ENCODE results near the gene ZBTB43.
"Not testable (repeated sequence)": the region's sequence is repeated elsewhere in the genome, so short reads cannot be mapped to it uniquely, and the experiment has no call there.

Gene ZBTB43, protein sequence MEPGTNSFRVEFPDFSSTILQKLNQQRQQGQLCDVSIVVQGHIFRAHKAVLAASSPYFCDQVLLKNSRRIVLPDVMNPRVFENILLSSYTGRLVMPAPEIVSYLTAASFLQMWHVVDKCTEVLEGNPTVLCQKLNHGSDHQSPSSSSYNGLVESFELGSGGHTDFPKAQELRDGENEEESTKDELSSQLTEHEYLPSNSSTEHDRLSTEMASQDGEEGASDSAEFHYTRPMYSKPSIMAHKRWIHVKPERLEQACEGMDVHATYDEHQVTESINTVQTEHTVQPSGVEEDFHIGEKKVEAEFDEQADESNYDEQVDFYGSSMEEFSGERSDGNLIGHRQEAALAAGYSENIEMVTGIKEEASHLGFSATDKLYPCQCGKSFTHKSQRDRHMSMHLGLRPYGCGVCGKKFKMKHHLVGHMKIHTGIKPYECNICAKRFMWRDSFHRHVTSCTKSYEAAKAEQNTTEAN

DNA sequence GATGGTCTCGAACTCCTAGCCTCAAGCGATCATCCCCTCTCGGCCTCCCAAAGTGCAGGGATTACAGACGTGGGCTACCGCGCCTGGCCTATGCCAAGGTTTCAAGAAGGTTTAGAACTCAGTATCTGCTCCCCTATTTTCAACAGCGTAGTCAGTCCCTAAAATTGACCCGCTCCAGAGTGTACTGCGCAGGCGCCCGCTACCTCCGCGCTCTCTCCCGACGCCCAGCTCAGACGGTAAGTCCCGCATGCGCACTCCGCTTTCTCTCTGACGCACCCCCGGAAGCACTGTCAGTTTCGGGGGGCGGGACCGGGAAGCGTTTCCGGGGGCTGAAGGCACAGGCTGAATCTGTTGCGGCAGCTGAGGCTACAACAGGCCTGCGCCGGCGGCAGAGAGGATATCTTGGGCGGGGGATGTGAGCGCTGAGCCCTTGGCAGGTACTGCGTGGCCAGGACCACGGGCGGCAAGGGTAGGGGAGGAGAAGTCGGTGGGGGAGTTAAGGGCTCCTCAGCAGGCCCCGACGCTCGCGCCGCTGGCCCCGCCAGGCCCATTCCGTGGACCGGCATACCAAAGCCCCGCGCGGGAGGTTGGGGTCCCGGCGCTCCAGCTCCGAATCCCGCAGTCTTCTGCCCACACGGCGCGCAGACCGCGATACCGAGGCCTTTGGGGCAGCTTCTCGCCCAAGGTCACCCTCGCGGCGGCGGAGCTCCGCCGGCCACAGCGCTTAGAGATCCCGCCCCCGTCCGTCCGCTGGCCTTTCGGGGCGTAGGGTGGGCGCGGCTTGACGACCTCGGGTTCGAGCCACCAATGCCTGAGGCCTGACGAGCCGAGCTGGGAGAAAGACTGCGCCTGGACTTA lies at the start of gene ZBTB43:
ZBTB43 (plus strand) TSS at position 345 of the 858 bp plus-strand sequence. CDS start 27,470 bp downstream, outside the sequence.
- peak; percentile 99 for DNase-seq

DNA sequence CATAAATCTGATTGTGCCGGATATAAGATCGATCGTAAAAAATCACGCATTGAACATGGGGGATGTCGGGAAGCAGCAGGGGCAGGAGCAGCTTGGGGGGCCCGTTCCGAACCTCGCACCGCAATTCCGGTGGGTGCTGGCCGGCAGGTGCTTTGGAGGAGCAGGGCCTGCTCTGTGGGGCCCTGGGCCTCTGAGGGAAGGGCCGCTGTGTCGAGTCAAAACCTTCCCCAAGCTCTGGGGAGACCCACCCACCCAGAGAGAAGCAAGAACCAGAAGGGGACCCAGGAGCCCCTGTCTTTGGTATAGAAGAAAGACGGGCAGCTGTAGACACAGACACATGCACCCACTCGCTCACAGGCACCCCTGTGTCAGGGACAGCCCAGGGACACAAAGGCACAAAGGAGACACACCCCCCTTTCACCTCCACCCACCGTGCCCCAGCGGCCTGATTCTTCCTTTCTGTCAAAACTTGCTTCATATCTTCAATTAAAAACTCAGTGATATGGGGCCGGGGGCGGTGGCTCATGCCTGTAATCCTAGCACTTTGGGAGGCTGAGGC lies 49.4 kb upstream of the ZBTB43 start:
- no peak for DNase-seq

DNA sequence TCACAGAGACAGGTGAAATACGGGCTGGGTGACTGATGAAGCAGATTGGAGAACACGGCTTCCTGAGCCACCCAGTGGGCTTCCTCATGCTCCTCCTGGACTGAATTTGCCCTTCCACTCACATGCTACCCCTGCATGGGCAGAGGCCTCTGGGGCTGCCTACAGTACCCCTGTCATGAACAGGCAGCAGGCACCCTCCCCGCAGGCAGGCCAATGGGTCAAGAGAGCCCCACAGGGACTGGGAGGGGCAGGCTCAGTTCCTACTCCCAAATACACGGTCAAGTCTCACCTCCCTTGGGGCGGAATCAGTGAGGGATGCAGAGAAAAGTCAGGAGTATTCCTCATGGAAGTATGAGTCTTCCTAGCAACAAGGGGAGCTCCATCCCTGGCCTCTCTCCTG lies 48.6 kb upstream of the ZBTB43 start:
- no peak for DNase-seq

DNA sequence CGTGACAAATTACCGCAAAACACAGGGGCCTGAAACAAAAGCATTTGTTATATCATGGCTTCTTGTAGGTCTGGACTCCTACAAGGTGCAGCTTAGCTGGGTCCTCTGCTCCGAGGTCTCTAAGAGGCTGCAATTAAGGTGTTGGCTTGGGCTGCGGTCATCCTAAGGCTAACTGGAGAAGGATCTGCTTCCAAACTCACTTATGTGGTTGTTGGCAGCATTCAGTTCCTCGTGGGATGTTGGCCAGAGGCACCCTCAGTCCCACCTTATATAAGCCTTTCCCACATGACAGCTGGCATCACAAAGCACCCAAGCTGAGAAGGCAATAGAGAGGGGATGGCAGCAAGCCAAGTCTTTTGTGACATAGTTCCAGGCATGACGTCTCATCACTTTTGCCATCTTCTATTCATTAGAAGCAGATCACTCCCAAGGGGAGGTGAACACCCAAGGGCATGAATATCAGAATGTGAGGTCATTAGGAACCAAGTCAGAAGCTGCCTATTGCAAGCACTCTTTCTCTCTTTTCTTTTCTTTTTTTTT lies 47.9 kb upstream of the ZBTB43 start:
- DNase-seq = peak; percentile 29

DNA sequence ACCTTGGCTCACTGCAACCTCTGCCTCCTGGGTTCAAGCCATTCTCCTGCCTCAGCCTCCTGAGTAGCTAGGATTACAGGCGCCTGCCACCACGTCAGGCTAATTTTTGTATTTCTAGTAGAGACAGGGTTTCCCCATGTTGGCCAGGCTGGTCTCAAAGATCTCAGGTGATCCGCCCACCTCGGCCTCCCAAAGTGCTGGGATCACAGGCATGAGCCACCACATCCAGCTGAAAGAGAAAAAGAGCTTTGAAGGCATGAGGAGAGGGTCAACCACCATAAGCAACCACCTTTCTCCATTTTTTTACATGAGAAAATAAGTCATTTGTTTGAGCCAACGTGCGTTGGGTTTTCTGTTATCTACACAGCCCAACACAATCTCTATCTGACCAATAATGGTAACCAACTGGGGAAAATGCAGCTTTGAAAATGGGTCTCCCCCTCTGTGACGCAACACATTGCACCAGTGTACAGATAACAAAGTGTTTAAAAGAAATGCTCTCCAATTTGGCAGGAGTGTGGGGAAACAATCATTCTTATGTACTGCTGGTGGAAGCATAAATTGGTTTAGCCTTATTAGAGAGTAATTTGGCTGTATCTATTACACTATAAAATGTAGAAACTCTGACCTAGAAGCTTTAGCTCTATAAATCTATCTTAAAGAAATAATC lies 45.8 kb upstream of the ZBTB43 start:
- DNase-seq = peak; percentile 76

DNA sequence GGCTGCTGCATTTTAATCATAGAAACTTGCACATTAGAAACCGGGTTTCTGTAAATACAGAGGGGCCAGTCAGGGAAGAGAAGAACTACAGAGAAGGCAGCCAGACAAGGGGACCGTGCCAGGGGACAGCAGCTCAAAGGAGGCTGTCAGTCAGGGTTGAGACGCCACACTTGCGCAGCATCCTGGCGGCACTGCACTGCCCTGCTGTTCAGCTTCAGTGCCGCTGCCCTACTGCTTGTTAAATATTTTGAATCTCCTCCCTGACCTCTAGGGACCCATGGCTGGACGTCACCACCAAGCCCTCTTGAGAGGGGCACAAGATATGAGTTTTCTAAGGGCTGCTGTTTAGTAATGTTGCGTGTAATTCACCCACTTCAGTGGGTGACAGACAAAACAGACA lies 43.6 kb upstream of the ZBTB43 start:
- no peak for DNase-seq

DNA sequence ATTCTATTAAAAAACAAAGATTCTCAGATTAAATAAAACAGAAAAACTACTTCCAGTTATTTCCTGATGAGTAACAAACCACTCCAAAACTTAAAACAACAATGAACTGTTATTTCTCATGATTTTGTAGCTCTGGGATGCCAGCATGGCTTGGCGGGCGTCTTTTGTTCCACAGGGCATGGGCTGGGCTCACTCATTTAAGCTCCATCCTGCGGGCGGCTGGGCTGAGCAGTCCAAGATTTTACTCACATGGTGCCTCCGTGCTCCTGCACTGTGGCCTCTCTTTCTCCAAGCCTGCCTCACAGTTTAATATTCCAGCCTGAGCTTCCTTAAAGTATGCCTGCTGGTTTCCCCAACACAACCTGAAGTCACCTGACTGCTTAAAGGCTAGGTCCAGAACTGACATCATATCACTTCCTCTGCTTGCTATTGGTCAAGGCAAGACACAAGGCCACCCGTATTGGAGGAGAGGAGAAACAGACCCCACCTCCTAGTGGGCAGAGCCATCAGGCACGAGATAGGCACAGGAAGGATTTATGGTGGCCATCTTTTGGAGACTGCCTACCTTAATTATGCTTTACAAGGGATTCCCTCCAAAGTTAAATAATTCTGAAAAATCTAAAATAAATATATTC lies 41.6 kb upstream of the ZBTB43 start:
- DNase-seq = peak; percentile 11

DNA sequence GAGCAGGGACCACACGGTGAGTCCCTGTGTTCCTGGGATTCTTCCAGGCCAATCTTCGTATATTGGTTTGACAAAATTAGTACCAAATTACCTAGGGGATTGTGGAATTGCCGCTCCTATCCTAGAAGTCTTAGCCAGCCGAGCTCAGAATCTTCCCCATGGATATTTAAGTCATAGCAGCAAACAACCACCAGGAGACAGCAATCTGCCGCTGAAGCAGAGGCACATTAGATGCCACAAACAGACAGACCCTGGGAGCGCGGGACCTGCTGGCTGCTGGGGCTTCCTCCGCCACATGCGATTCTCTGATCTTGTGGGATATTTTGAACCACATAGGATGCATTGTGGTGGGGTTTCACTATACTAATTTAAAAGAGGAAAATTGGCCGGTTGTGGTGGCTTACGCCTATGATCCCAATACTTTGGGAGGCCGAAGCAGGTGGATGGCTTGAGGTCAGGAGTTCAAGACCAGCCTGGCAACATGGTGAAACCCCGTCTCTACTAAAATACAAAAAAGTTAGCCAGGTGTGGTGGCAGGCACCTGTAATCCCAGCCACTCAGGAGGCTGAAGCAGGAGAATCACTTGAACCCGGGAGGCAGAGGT lies 31.7 kb upstream of the ZBTB43 start:
- peak; percentile 41 for DNase-seq

DNA sequence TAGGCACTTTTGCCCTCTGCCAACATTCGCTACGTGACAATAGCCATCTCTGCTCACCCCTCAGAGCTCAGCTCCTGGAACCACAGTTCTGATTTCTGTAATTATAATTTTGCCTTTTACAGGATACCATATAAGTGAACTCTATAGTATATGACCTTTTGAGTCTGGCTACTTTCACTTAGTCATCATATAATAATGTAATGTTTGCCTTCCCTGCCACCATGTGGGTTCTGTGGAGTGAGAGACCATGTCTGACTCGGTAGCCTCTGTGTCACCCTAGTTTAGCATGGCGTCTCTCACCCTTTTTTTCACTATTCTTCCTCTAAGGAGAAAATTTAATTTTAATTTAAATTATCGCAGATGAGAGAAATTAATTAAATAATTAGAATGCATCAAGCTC lies 28.9 kb upstream of the ZBTB43 start:
- DNase-seq = no peak

DNA sequence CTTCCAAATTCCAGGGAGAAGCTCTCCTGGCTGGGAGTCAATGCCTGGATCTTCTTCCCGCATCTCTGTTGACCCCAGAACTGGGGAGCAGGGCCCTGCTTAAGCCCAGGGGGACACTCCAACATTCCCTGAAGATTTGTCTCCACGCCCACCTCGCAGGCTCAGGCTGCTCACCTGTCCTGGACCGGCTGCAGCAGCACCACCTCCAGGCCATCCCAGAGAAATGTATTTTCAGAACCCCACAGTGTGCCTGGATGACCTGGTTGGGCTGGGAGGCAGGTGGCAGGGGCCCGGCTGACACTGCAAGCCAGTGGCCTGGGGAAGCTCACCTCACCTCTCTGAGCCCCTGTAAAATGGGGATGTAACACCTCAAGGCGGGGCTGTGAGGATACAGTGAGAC lies 27.1 kb upstream of the ZBTB43 start:
- DNase-seq = no peak

DNA sequence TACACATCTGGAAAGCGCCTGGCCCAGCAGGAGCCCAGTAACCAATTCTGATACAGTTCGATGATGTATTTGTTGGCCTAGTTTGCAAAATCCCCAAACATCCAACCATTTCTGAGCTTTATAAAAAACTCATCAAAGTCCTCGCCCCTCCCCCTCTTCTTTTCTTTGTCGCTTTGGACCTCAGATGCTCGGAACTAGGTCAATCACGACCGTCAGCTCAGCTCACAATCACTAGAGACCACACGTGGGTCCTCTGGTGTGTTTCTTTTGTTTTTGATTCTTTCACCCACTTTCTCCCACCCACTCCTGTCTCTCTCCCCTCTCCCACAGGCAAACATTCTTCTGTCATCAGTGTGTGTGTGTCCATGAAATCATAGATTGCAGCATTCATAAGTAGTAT lies 26.7 kb upstream of the ZBTB43 start:
- DNase-seq = no peak

DNA sequence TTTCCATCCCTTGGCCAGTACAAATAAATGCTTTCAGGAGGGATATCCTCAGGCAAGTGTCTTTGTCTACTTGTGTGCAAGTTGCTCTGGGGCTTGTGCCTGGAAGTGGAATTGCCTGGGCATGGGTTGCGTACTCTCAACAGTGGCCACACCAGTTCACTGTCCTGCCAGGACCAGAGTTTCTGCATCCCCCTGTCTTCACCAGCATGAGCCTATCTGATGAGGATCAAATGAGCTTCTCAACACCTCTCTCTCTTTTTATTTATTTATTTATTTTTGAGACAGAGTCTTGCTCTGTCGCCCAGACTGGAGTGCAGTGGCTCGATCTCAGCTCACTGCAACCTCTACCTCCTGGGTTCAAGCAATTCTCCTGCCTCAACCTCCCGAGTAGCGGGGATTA lies 26.1 kb upstream of the ZBTB43 start:
- not testable (repeated sequence) for DNase-seq

DNA sequence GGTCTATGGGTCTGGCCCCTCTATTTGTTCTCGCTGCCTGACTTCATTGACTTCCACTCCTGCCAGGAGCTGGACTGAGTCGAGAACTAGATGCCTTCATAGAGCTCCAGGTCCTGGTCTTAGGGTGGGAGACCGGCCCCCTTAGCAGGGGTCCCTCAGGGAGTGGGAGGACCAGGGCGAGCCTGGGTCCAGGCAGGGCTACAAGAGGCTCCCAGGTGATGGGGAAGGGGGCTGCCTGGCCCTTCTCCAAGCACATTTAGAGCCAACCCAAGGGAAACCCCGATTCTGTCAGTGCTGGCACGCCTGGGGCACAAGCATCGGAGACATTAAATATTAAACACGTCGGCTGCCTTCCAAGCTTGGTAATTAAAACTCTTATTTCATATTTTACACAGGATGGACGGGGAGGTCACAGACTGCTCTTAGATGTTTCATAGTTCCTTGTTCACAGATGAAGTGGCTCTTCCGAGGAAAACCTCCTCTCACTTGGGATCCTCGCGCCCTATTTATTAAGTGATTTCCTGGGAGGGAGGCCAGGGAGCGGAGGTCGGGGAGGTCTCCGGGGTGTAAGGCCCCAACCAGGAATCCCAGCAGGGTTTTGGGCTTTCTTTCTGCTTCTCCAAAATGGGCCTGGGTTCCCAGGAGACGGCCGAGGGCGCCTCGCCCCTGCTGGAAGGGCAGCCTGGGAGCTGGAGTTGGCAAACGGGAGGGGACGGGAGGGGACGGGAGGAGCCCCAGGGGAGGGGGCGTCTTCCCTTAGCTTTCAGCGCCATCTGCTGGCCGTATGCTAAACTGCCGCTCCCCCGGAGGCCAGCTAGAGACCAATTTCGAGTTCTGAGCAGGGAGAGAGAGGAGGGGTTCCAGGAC lies 23.4 kb upstream of the ZBTB43 start:
- DNase-seq = peak; percentile 77

DNA sequence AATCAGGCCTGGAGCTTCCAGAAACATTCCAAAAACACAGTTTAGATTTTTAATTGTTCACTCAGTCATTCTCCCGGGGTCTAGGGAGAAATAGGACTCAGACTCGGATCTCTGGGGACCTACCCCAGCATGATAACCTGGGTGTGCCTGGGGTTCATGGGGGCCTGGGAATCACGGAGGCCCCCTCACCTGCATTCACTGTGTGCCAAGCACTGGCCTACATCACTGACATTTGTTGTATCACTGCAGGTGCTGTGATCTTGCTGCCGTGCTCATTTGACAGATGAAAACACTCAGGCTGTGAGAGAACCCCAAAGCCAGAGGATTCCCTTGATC lies 22.8 kb upstream of the ZBTB43 start:
- DNase-seq = no peak

DNA sequence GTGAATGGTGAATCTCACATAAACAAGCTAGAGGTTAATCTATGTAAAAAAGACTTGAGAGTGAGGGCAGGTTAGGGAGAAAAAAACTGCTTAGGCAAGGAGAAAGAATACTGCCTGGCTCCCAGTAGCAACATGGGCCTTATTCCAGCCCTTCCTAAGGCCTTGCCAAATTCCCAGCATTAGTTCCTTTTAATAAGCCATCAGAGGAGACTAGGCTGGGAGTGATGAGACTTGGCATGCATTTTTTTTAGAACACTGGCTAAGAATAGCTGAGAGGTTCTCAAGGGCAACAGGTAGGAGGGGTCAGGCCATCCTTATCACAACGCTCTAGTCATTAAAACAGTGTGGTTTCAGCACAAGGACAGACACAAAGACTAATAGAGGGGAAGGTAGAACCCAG lies 20.9 kb upstream of the ZBTB43 start:
- no peak for DNase-seq

DNA sequence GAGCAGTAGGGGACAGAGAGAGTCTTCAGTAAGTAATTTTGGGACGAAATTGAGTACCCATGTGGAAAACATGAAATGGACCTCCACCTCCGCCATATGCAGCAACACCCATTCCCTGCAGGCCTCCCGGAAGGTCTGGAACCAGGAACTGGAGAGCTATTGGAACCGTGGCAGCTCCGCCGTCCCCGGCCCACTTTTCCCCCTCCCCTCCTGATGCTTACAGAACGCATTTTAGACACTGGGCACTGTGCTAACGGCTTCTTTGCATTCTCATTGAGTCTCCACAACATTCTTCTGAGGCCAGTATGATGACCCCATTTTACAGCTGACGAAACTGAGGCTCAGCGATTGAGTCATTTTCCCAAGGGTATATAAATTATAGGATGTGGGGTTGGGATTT lies 20.4 kb upstream of the ZBTB43 start:
- no peak for DNase-seq

DNA sequence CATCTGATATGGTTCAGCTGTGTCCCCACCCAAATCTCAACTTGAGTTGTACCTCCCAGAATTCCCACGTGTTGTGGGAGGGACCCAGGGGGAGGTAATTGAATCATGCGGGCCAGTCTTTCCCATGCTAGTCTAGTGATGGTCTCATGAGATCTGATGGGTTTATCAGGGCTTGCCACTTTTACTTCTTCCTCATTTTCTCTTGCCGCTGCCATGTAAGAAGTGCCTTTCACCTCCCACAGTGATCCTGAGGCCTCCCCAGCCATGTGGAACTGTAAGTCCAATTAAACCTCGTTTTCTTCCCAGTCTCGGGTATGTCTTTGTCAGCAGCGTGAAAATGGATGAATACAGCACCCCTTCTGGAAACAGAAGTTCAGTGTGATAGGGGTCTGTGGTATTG lies 20.0 kb upstream of the ZBTB43 start:
- DNase-seq = not testable (repeated sequence)

DNA sequence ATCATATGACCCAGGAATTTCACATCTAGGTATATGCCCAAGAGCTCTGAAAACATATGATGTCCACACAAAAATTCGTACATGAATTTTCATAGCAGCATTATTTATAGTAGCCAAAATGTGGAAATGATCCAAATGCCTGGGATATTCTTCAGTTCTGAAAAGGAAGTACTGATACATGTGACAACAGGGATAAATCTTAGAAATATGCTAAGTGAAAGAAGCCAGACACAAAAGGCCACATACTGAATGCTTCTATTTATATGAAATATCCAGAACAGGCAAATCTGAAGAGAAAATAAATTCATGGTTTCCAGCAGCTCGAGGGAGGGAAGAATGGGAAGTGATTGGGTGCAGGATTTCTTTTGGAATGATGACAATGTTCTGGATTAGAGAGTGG lies 16.8 kb upstream of the ZBTB43 start:
- no peak for DNase-seq

DNA sequence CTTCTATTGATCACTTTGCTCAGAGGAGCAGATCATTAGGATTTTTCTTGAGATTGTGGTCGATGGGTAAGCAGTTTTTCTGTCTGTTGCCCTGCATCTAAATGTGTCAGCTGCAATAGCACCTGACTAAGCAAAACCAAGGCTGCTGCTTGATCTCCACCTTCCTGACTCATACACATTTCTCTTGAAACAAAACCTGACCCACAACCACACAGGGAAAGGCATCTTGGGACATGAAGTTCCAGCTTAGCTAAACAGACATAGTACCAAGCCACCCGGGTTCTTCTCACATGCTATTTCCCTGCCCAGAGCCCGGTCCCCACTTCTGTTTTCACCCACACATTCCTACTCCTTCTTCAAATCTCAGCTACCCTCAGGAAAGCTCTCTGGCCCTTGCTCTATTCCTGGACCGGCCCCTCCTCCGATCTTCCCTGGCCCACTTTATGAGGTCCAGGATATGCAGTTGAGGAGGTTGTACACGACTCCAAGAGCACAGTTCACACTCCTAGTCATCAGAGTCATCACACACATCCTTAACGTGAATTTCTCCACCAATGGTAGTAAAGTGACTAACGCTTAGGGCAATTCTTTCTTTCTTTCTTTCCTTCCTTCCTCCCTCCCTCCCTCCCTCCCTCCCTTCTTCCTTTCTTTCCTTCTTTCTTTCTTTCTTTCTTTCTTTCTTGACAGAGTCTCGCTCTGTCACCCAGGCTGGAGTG lies 16.0 kb upstream of the ZBTB43 start:
- DNase-seq = no peak

DNA sequence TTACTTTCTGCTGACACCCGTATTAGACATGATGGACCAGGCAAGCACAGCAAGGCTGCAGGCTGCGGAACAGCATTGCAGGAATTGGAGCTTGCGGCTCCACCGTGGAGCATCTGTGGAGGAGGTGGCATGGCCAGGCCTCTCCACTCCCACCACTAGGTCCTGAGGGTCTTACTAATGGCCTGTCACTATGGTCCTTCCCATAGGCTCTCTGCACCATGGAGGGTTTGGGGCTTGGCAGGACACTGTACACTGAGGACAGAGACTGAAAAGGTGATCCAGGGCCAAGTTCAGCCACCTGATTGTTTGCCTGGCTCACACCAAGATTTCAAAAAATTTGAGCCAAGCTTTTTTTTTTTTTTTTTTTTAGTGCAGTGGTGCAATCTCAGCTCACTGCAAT lies 14.3 kb upstream of the ZBTB43 start:
- DNase-seq = no peak

Data from hematopoietic multipotent progenitor cell treated with erythropoietin and hydrocortisone succinate and interleukin-3 and kit ligand, for 6 days (in vitro differentiated cells).